Fibroblast of peridontal ligament (primary cell): ENCODE results near the gene NCBP3.
"Not testable (repeated sequence)": the region's sequence is repeated elsewhere in the genome, so short reads cannot be mapped to it uniquely, and the experiment has no call there.

Experiments
- DNase-seq: peaks from one replicate; pipeline ENCODE4 v3.0.0-alpha.2; 2010; ENCODE audit errors: extremely low read depth

The NCBP3 gene

DNA sequence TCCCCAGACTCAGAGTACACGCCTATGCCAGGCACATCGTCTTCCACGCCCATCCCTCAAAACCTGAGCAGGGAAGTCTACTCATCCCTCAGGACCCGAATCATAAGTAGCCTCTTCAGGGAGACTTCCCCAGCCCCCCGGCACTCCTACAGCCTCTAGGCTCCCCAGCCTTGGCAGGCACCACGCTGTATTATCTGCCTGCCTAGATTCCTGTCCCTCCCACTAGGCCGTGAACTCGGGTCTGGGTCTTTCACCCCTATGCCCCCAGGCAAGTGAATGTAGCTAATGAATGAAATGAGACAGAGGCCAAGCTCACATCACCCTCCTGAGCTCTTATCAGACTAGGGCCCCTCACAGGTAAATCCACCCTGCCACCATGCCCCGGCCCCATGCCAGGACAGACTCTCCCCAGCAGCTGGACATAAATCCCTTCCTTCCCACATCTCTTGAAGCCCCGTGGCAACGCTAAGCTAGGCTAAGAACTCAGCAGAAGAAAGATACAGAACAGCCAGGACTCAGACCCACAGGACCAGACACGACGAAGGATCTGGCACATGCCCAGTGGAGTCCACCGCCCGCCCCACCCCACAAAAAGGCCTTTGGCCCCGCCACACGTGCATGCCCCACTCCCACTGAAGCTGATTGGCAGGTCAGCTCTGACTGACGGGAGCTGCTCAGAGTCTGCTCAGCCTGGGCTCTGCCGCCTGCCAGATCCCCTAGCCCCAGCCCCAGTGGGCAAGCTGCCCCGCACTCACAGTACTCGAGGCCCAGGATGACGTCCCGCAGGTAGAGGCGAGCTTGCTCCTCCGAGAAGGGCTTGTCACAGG lies 33.8 kb upstream of the NCBP3 start:
- no peak for DNase-seq

GRCh38 chr17:3879186-3879585 lies 33.1 kb upstream of the NCBP3 start:
- peak; percentile 75 for DNase-seq

DNA sequence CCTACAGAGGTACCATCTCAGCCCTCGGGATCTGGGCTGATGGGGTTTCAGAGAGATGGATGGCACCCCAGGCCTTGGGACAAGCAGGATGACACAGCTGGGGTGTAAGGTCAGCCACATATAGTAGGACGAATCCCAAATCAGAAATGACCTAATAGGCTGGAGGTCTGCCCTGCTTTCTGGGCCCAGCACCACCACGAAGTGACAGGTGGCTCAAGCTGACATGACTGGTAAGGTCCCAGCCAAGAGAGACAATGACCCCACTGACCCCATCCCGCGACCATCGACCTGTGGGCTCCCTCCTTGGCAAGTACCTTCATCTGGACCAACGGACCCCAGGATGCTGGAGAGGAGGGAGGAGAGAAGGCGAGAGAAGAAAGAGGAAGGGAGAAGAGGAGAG lies 31.2 kb upstream of the NCBP3 start:
- DNase-seq: no peak

GRCh38 chr17:3875317-3875716 lies 29.3 kb upstream of the NCBP3 start:
- DNase-seq: no peak

- no peak for DNase-seq
Measured at GRCh38 chr17:3873862-3874261, 27.8 kb upstream of the NCBP3 start.

DNA sequence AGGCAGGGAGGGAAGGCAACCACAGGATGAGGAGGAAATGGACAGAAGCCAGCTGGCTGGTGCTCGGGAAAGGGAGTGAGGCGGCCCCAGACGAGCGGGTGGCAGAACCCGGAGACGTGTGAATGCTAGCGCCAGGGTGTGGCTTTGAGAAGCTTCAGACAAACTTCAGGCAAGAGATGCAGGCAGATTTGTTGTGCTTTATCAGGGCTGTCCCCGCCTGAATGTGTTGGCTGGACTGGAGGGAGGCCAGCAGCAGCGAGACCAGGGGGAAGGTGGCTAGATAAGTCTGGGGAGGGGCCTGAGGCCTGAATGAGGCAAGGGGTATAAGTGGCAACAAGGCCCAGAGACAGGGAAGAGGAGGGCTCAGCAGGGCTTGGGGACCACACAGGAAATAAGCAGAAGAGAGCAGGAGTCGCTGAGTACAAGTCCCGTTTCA lies 24.8 kb upstream of the NCBP3 start:
- DNase-seq: no peak

- DNase-seq: no peak
Measured at GRCh38 chr17:3867606-3868005, 21.6 kb upstream of the NCBP3 start.

DNA sequence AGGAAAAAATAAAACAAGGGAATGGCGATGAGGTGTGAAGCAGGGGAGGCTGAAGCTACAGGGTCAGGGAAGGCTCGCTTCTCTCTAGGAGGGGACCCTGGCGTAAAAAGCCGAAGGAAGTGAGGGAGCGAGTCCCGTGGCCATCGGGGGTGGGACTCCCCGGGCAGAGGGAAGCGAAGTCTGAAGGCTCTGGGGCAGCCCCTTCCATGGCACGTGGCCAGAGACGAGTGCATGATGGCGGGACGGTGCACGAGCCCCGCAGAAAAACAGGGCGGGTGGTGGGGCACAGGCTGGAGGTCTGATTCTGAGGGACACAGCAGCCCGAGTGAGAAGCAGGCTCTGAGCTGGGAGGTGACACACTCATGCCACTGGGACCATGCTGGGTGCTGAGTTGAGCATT lies 21.1 kb upstream of the NCBP3 start:
- DNase-seq: no peak

- DNase-seq: no peak
Measured at GRCh38 chr17:3866276-3866675, 20.2 kb upstream of the NCBP3 start.

DNA sequence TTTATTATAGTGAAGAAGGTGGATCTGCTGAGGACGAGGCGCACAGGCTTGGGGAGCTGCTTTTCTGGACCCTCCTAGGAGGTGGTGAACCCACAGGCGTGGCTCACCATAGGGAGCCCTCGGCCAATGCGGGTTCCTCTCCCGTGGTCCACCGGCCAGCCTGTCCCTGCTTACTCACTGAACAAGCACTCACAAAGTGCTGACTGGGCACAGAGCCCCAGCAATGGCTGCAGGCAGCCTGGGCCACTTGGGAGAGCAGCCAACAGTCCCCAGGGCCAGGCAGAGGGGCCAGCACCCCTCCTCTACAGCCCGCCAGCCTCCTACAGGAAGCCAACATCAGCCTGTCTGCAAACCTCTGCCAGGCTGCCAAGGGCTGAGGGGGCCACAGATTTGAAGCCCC lies 19.1 kb upstream of the NCBP3 start:
- peak; percentile 24 for DNase-seq

- no peak for DNase-seq
Measured at GRCh38 chr17:3864534-3864933, 18.5 kb upstream of the NCBP3 start.

- no peak for DNase-seq
Measured at GRCh38 chr17:3861761-3862681, 16.0 kb upstream of the NCBP3 start.

GRCh38 chr17:3860939-3861700 lies 15.1 kb upstream of the NCBP3 start:
- DNase-seq: no peak

DNA sequence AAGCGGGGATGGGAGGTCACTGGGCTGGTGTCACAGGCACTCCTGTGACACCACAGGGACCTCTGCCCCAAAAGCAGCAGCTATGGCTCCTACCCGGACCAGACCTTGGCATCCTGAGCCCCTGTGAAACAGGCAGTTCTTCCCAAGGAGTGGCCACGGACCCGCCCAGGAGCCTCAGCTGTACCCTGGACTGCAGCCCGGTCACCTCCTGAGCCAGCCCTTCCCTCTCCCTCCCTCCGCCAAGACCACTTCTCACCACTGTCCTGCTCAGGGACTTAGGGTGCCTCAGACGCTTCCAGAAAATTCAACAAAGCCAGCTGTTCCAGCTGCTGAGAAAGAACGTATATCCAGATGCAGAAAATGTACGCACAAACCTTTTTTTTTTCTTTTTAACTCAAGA lies 13.9 kb upstream of the NCBP3 start:
- no peak for DNase-seq

DNA sequence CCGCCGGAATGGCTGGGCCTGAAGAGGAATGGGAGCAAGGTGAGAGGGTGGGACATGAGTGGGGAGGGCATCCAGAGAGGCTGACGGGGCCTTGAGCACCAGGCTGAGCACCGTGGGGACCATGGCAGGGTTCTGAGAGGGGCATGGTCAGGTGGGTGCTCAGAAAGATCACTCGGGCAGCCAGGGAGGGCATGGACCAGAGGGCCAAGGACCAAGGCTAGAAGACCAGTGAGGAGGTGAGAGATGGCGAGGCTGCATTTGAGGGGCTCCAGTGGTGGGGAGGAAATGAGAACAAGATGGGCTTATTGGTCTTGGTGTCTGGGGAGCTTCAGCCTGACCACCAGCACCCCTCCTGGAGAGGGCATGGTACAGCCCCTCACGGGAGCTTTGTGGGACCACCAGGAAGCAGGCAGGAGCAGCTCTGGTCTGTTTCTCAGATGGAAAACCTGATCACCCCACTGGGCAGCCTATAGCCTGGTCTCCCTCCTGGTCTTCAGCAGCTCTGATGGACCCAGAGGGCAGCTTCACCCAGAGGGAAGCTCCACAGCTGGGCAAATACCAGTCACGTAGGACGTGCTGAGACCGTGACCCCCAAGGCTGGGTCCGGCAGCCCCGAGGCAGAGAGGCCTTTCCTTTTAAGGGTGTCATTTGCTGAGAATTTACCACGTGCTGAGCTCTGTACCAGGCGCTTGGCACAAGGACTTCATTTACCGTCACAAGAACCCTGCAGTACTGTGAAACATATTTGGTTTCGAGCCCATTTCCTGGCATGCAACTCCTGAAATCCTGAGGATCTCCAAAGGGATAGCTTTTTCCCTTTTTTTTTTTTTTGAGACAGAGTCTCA lies 11.4 kb upstream of the NCBP3 start:
- no peak for DNase-seq

- not testable (repeated sequence) for DNase-seq
Measured at GRCh38 chr17:3854204-3854603, 8.2 kb upstream of the NCBP3 start.

DNA sequence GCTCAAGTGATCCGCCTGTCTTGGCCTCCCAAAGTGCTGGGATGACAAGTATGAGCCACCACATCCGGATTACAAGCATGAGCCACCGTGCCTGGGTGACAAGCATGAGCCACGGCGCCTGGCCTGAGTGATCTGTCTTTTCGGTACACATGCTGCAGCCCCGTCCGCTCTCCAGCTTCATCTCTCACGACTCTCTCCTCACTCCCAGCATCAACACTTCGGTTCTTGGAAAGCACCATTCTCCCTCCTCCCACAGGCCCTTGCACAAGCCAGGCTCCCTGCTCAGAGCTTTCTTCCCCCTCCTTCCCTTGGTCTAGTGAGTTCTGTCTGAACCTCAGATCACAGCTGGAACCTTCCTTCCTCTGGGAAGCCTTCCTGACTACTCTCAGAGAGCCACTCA lies 6.5 kb upstream of the NCBP3 start:
- no peak for DNase-seq

DNA sequence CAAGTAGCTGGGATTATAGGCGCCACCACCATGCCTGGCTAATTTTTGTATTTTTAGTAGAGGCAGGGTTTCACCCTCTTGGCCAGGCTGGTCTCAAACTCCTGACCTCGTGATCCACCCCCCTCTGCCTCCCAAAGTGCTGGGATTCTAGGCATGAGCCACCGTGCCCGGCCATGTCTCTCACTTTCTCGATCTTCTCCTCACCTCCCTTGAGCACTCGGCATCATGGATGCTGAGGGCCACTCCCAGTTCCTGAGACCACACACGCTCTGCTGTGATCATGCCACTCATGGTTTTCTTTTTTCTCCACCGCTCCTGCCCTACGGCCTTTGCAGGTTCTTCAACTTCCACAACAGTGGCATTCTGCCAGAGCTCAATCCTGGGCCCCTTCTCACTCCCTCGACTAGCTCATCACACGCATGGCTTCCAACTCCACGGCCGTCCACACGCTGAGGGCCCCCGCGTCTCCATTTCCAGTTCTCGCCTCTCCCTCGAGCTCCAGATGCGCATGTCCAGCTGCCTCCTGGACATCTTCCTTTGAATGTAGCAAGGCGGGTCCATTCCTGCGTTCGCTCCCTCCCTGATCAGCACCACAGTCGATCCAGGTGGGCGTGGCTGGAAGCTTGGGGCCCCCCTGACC lies 5.5 kb upstream of the NCBP3 start:
- no peak for DNase-seq

DNA sequence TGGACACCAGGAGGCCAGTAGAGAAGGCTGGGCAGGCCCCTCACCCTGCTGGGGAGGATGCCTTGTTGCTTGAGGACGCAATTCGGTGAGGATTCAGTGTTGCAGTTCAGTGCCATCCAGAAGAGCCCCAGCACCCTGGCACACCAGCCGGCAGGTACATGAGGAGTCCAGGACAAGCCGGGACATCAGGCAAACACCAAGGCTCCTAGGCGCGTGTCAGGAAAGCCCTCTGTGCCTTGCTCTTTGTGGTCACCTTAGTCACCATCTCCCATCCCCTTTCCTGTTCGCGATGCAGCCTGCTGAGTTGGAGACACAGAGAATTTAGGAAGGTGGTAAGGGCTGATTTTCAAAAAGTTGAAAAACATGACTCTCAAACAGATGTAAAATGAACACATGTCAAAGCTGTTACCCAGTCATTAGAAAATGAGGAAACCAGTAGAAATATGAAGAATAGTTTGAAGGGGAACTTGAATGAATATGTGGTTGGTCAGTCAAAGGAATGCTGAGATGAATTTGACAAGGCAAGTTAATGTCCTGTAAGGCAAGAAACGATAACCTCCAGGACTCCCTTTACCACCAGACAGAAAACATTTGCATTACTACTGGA lies 2.3 kb upstream of the NCBP3 start:
- DNase-seq: no peak

DNA sequence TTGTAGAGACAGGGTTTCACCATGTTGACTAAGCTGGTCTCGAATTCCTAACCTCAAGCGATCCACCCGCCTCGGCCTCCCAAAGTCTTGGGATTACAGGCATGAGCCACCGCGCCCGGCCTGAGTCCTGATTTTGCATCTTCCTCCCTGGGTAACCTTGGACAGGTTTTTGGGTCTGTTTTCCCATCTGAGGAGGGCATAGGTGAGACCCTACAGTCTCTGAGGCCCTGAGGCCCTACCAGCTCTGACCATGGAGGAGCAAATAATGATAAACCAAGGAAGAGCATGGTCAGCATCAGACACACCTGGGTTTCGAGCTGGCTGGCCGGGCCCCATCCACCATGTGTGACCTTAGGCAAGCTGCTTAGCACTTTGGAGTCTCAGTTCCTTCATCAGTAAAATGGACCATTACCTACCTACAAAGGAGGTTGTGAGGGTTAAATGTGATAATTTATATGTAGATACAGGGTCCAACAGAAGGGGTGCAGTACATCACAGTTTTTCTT lies 1.2 kb upstream of the NCBP3 start:
- no peak for DNase-seq
